Astrocyte (in vitro differentiated cells and primary cell): ENCODE measurements around the gene MOK. TPM values are rescaled to one million over a fixed set of nuclear protein-coding genes. Genes with fewer than 3 reads are reported as not detected.
"Not testable (repeated sequence)": the region's sequence is repeated elsewhere in the genome, so short reads cannot be mapped to it uniquely, and the experiment has no call there.

Source experiments
- DNase-seq: peaks from one replicate; pipeline ENCODE4 v3.0.0-alpha.2; 2010; ENCODE audit warnings: low read depth
- FAIRE-seq: peaks from 2 replicates; lab custom pipeline; 2011; peaks lifted over from hg19 to GRCh38; lab: Jason Lieb, UNC
- H2AFZ ChIP-seq: 2 replicates; pipeline ENCODE4 v1.6.0; 2012; ENCODE audit warnings: low read depth, low read length, inconsistent platforms
- H3K27ac ChIP-seq: 2 replicates; pipeline ENCODE4 v1.5.1; 2011; ENCODE audit warnings: low read depth, low read length, inconsistent platforms
- H3K27me3 ChIP-seq: 2 replicates; pipeline ENCODE4 v1.6.0; 2011; ENCODE audit warnings: low read length, inconsistent platforms; ENCODE audit not compliant: insufficient read depth
- H3K36me3 ChIP-seq: 2 replicates; pipeline ENCODE4 v1.5.1; 2011; ENCODE audit warnings: low read length, inconsistent platforms; ENCODE audit not compliant: insufficient read depth
- H3K4me1 ChIP-seq: 2 replicates; pipeline ENCODE4 v1.5.1; 2011; ENCODE audit warnings: low read length, inconsistent platforms; ENCODE audit not compliant: insufficient read depth
- H3K4me2 ChIP-seq: 2 replicates; pipeline ENCODE4 v1.6.0; 2012; ENCODE audit warnings: low read length, inconsistent platforms
- H3K4me3 ChIP-seq: 2 replicates; pipeline ENCODE4 v1.5.1; 2011; ENCODE audit warnings: low read depth, mild to moderate bottlenecking, low read length, inconsistent platforms; ENCODE audit not compliant: insufficient read depth
- H3K79me2 ChIP-seq: 2 replicates; pipeline ENCODE4 v1.6.0; 2012; ENCODE audit warnings: mild to moderate bottlenecking, low read length, inconsistent platforms; ENCODE audit not compliant: insufficient read depth
- H3K9ac ChIP-seq: 2 replicates; pipeline ENCODE4 v1.6.0; 2012; ENCODE audit warnings: mild to moderate bottlenecking, low read length, inconsistent platforms
- H3K9me3 ChIP-seq: 2 replicates; pipeline ENCODE4 v1.5.1; 2012; ENCODE audit warnings: low read depth, mild to moderate bottlenecking, low read length, inconsistent platforms; ENCODE audit not compliant: insufficient read depth
- H4K20me1 ChIP-seq: 2 replicates; pipeline ENCODE4 v1.6.0; 2012; ENCODE audit warnings: low read length, inconsistent platforms; ENCODE audit not compliant: insufficient read depth
- H3K27ac Mint-ChIP-seq: one replicate; pipeline ENCODE4 v1.8.0; 2021; ENCODE audit warnings: mild to moderate bottlenecking, mixed read lengths; ENCODE audit not compliant: unreplicated experiment
- H3K27me3 Mint-ChIP-seq: one replicate; pipeline ENCODE4 v1.8.0; 2021; ENCODE audit warnings: low read depth, mixed read lengths; ENCODE audit not compliant: unreplicated experiment
- H3K36me3 Mint-ChIP-seq: one replicate; pipeline ENCODE4 v1.8.0; 2021; ENCODE audit warnings: low read depth, mixed read lengths; ENCODE audit not compliant: unreplicated experiment
- H3K4me1 Mint-ChIP-seq: one replicate; pipeline ENCODE4 v1.8.0; 2021; ENCODE audit warnings: low read depth, mixed read lengths; ENCODE audit not compliant: unreplicated experiment
- H3K4me3 Mint-ChIP-seq: one replicate; pipeline ENCODE4 v1.8.0; 2021; ENCODE audit warnings: mild to moderate bottlenecking, moderate library complexity, mixed read lengths; ENCODE audit not compliant: unreplicated experiment
- H3K9me3 Mint-ChIP-seq: one replicate; pipeline ENCODE4 v1.8.0; 2021; ENCODE audit warnings: mild to moderate bottlenecking, mixed read lengths; ENCODE audit not compliant: unreplicated experiment
- EZH2 ChIP-seq: IDR thresholded peaks from 2 replicates; pipeline ENCODE4 v1.6.1; 2012; ENCODE audit warnings: mild to moderate bottlenecking, low read length, inconsistent platforms; ENCODE audit not compliant: insufficient read depth
- total RNA-seq: library from RNA; stranded (reverse); gene quantifications from 2 replicates; pipeline ENCODE4 v1.2.1, GENCODE V29; 2021
- TF ChIP-seq, protein P1 (sequence below): IDR thresholded peaks from 2 replicates; pipeline ENCODE4 v1.5.1; 2011; ENCODE audit warnings: low read depth, mild to moderate bottlenecking, inconsistent platforms, low read length, moderate library complexity; ENCODE audit not compliant: insufficient read depth

Gene MOK
- total RNA-seq, 1 donor from 2014 or later: 9.3 TPM

DNA sequence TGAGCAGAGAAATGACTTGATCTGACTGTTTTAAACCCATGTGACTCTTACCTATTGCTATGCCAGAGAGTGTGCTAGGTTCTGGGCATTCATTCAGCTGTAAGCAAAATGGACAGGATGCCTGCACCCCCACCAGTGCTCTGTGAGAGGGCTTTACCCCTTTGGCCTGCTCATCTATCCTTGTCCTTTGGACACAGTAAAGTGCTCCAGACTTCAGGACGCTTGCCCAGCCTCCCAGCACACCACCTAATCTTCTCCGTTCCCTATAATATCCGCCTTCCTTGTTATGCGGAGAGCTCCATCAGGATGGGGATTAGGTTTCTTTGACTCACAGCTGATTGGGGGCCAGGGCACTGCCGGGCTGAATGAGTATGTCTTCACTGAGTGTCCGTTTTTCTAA is 10.2 kb upstream of the MOK start:
- FAIRE-seq (no peak), DNase-seq (no peak)
- Histone ChIP-seq H3K4me1 (peaks cover 42% of the 10 kb centered on the region), H3K4me2 (peak overlapping the region; percentile 90), H3K36me3 (no peaks in the 10 kb centered on the region), H3K27me3 (no peaks in the 10 kb centered on the region), H2AFZ (peak overlapping the region; percentile 18), H3K27ac (peak overlapping the region; percentile 28), H3K9me3 (no peaks in the 10 kb centered on the region), H3K9ac (peak overlapping the region; percentile 2), H4K20me1 (no peaks in the 10 kb centered on the region), H3K4me3 (no peak overlapping the region), H3K79me2 (peaks cover 5% of the 10 kb centered on the region)
- Mint-ChIP-seq H3K36me3 (no peaks in the 10 kb centered on the region), H3K27me3 (peaks cover 6% of the 10 kb centered on the region), H3K9me3 (no peaks in the 10 kb centered on the region), H3K4me1 (peaks cover 5% of the 10 kb centered on the region), H3K4me3 (peak overlapping the region; percentile 22), H3K27ac (no peak overlapping the region)
- no peak for TF ChIP-seq EZH2
- TF ChIP-seq, protein P1, sequence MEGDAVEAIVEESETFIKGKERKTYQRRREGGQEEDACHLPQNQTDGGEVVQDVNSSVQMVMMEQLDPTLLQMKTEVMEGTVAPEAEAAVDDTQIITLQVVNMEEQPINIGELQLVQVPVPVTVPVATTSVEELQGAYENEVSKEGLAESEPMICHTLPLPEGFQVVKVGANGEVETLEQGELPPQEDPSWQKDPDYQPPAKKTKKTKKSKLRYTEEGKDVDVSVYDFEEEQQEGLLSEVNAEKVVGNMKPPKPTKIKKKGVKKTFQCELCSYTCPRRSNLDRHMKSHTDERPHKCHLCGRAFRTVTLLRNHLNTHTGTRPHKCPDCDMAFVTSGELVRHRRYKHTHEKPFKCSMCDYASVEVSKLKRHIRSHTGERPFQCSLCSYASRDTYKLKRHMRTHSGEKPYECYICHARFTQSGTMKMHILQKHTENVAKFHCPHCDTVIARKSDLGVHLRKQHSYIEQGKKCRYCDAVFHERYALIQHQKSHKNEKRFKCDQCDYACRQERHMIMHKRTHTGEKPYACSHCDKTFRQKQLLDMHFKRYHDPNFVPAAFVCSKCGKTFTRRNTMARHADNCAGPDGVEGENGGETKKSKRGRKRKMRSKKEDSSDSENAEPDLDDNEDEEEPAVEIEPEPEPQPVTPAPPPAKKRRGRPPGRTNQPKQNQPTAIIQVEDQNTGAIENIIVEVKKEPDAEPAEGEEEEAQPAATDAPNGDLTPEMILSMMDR: no peak

- Histone ChIP-seq H3K9ac (peak overlapping the region; percentile 75), H3K79me2 (peaks cover 2% of the 10 kb centered on the region), H3K9me3 (no peaks in the 10 kb centered on the region), H3K4me1 (peaks cover 41% of the 10 kb centered on the region), H2AFZ (peak overlapping the region; percentile 95), H3K36me3 (no peaks in the 10 kb centered on the region), H4K20me1 (no peaks in the 10 kb centered on the region), H3K4me2 (peak overlapping the region; percentile 90), H3K27me3 (no peaks in the 10 kb centered on the region), H3K27ac (peak overlapping the region; percentile 19), H3K4me3 (peak overlapping the region; percentile 53)
- H3K36me3 Mint-ChIP-seq: no peaks in the 10 kb centered on the region
- peak; percentile 58 for DNase-seq
- H3K27me3 Mint-ChIP-seq: peaks cover 6% of the 10 kb centered on the region
- H3K27ac Mint-ChIP-seq: no peak overlapping the region
- no peaks in the 10 kb centered on the region for H3K9me3 Mint-ChIP-seq
- H3K4me3 Mint-ChIP-seq: peak overlapping the region; percentile 77
- H3K4me1 Mint-ChIP-seq: peaks cover 5% of the 10 kb centered on the region
- no peak for FAIRE-seq
- no peak for TF ChIP-seq EZH2
- TF ChIP-seq, protein P1: peak; percentile 73
Observed at GRCh38 chr14:102314242-102315011, 9.5 kb upstream of the MOK start.

DNA sequence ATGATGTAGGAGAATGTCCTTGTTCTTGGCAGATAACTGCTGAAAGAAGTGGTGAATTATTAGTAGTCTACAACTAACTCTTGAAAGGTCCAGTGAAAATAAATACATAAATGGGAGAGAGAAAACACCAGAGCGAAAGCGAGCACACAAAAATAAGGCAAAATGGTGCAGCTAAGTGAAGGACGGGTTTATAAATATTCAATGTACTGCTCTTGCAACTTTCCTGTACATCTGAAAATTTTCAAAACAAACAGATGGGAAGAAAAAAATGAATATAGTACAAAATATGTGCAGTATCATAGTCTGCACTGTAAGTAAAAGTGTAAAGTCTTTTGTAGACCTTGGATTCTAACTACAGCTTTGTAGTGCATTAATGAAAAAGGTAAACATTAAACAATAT is 1.3 kb downstream of the MOK start:
- Mint-ChIP-seq H3K4me3 (peak overlapping the region; percentile 71), H3K36me3 (peaks cover 4% of the 10 kb centered on the region), H3K9me3 (peaks cover 2% of the 10 kb centered on the region), H3K27ac (no peak overlapping the region), H3K27me3 (no peaks in the 10 kb centered on the region), H3K4me1 (no peaks in the 10 kb centered on the region)
- Histone ChIP-seq H3K9me3 (no peaks in the 10 kb centered on the region), H3K79me2 (peaks cover 54% of the 10 kb centered on the region), H3K9ac (peak overlapping the region; percentile 94), H3K4me2 (peak overlapping the region; percentile 94), H3K27ac (no peak overlapping the region), H3K4me1 (peaks cover 3% of the 10 kb centered on the region), H3K4me3 (peak overlapping the region; percentile 91), H2AFZ (no peak overlapping the region), H4K20me1 (no peaks in the 10 kb centered on the region), H3K27me3 (no peaks in the 10 kb centered on the region), H3K36me3 (peaks cover 3% of the 10 kb centered on the region)
- TF ChIP-seq EZH2: no peak
- TF ChIP-seq, protein P1: no peak
- FAIRE-seq (peak; percentile 54), DNase-seq (no peak)

DNA sequence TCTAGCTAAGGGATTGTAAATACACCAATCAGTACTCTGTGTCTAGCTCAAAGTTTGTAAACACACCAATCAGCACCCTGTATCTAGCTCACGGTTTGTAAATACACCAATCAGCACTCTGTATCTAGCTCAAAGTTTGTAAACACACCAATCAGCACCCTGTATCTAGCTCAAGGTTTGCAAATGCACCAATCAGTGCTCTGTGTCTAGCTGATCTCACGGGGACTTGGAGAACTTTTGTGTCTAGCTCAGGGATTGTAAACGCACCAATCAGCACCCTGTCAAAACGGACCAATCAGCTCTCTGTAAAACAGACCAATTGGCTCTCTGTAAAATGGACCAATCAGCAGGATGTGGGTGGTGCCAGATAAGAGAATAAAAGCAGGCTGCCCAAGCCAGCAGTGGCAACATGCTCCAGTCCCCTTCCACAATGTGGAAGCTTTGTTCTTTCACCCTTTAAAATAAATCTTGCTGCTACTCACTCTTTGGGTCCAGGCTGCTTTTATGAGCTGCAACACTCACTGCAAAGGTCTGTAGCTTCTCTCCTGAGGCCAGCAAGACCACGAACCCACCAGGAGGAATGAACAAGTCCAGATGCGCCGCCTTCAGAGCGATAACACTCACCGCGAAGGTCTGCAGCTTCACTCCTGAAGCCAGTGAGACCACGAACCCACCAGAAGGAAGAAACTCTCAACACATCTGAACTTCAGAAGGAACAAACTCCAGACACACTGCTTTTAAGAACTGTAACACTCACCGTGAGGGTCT is 6.5 kb downstream of the MOK start:
- H3K9me3 ChIP-seq, H3K4me3 ChIP-seq, H3K9ac ChIP-seq, H3K36me3 Mint-ChIP-seq, H3K4me1 Mint-ChIP-seq, H3K9me3 Mint-ChIP-seq, FAIRE-seq, H3K27me3 Mint-ChIP-seq, DNase-seq, H3K4me3 Mint-ChIP-seq, H4K20me1 ChIP-seq, H3K36me3 ChIP-seq, H3K4me2 ChIP-seq, H3K27me3 ChIP-seq, H3K27ac ChIP-seq, H3K27ac Mint-ChIP-seq, H2AFZ ChIP-seq: not testable (repeated sequence)
- Histone ChIP-seq H3K79me2 (peaks cover 62% of the 10 kb centered on the region), H3K4me1 (peaks cover 23% of the 10 kb centered on the region)
